ENCODE data around the gene HTR1B.

- TF ChIP-seq, protein P1, sequence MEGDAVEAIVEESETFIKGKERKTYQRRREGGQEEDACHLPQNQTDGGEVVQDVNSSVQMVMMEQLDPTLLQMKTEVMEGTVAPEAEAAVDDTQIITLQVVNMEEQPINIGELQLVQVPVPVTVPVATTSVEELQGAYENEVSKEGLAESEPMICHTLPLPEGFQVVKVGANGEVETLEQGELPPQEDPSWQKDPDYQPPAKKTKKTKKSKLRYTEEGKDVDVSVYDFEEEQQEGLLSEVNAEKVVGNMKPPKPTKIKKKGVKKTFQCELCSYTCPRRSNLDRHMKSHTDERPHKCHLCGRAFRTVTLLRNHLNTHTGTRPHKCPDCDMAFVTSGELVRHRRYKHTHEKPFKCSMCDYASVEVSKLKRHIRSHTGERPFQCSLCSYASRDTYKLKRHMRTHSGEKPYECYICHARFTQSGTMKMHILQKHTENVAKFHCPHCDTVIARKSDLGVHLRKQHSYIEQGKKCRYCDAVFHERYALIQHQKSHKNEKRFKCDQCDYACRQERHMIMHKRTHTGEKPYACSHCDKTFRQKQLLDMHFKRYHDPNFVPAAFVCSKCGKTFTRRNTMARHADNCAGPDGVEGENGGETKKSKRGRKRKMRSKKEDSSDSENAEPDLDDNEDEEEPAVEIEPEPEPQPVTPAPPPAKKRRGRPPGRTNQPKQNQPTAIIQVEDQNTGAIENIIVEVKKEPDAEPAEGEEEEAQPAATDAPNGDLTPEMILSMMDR (conservative IDR thresholded peaks at IDR 0.05; ENCODE audit: low read length): no peak
- no peak for TF ChIP-seq EZH2phosphoT487 (IDR thresholded peaks at IDR 0.05; ENCODE audit: borderline replicate concordance)
Observed at GRCh38 chr6:77440206-77440976, 22.9 kb downstream of the HTR1B start.
